ENCODE data around the gene CCDC70.

DNA sequence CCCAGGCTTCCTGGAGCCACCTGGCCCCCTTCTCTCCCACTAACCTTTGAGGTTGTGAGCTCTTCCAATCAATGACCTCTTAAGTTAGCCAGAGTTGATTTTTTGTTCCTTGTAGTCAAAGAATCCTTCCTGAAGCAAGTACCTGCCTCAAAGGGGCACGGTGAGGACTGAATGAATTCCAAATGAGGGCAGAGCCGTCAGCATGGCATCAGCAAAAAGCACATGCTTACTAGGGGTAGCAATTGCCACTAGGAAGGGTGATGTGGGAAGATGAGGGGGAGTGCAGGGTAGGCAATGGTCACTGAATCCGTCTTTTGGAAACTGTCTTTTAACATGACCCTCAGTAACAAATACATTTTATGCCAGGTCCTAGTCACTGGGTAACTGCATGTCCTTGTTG lies 42.2 kb upstream of the CCDC70 start:
- TF ChIP-seq EP300 (IDR thresholded peaks at IDR 0.05) (no peak), POLR2A (IDR thresholded peaks at IDR 0.05) (no peak), CTCF (IDR thresholded peaks at IDR 0.05) (no peak)
